Panc1 (cell line): ENCODE measurements around the gene PLD1. TPM values are rescaled to one million over a fixed set of nuclear protein-coding genes. Genes with fewer than 3 reads are reported as not detected.

Experiments
- ATAC-seq: fragments of 200-7000 bp; cut with Tn5 transposase; 2 replicates; pipeline ENCODE4 v1.9.1; 2020; ENCODE audit warnings: mild to moderate bottlenecking, moderate library complexity
- BruUV-seq: library from RNA; stranded (reverse); fragments of 400-500 nt; replicated peaks from 2 replicates; lab custom pipeline; 2021; lab: Mats Ljungman, UMichigan
- CTCF ChIA-PET: fragments of 300-600 bp; sonication (Branson Sonifier 250); formaldehyde crosslinking; loops from one replicate; lab custom pipeline; 2022; ENCODE audit warnings: antibody characterized with exemption; lab: Charles Lee
- POLR2A ChIA-PET: fragments of 300-600 bp; sonication (Branson Sonifier 250); formaldehyde crosslinking; loops from one replicate; lab custom pipeline; 2022; ENCODE audit warnings: antibody characterized with exemption; lab: Charles Lee
- DNase-seq: peaks from one replicate; pipeline ENCODE4 v3.0.0-alpha.2; 2010; ENCODE audit warnings: low read depth, low spot score
- H3K27ac ChIP-seq: 2 replicates; pipeline ENCODE4 v1.5.1; 2011; ENCODE audit warnings: mild to moderate bottlenecking, low read length, inconsistent platforms
- H3K27me3 ChIP-seq: fragments of 200-500 bp; sonication (Bioruptor generic); 2 replicates; pipeline ENCODE4 v1.6.0; 2014; ENCODE audit warnings: low read length, inconsistent platforms; ENCODE audit not compliant: control insufficient read depth, insufficient read depth
- H3K36me3 ChIP-seq: fragments of 200-500 bp; sonication (Bioruptor generic); 2 replicates; pipeline ENCODE4 v1.5.1; 2014; ENCODE audit warnings: inconsistent platforms, mild to moderate bottlenecking, low read length, moderate library complexity; ENCODE audit not compliant: control insufficient read depth, insufficient read depth
- H3K4me1 ChIP-seq: 2 replicates; pipeline ENCODE4 v1.5.1; 2011; ENCODE audit warnings: inconsistent platforms, mild to moderate bottlenecking, low read length, moderate library complexity; ENCODE audit not compliant: control insufficient read depth, insufficient read depth
- H3K4me3 ChIP-seq, 2 experiments: 2 replicates each; pipeline ENCODE4 v1.5.1; 2011 to 2012; ENCODE audit warnings: low read depth in 2 of 2, low read length in 2 of 2, mild to moderate bottlenecking in 2 of 2, inconsistent platforms in 1 of 2, moderate library complexity in 1 of 2
- H3K9me3 ChIP-seq: fragments of 200-500 bp; sonication (Bioruptor generic); 2 replicates; pipeline ENCODE4 v1.5.1; 2014; ENCODE audit warnings: low read depth, mild to moderate bottlenecking, inconsistent platforms, low read length, moderate library complexity; ENCODE audit not compliant: control insufficient read depth, insufficient read depth
- POLR2AphosphoS5 ChIP-seq: IDR thresholded peaks from 2 replicates; pipeline ENCODE4 v1.6.1; 2012; ENCODE audit warnings: mild to moderate bottlenecking, low read depth, low read length, moderate library complexity
- SIN3A ChIP-seq: IDR thresholded peaks from 2 replicates; pipeline ENCODE4 v1.6.1; 2012; ENCODE audit warnings: low read depth, mild to moderate bottlenecking, low read length, moderate library complexity, borderline replicate concordance; ENCODE audit not compliant: insufficient read depth
- TCF7L2 ChIP-seq: IDR thresholded peaks from 2 replicates; pipeline ENCODE4 v1.6.1; 2011; ENCODE audit warnings: mild to moderate bottlenecking, low read depth, low read length, inconsistent platforms
- in situ Hi-C: cut with HindIII; loops from 2 replicates; pipeline ENCODE4 v1.10.0; 2016; ENCODE audit warnings: low sequenced_read_pairs, low pct_unique_long_range_greater_than_20kb
- intact Hi-C: fragments of 100-400 bp; cut with micrococcal nuclease; formaldehyde crosslinking; loops from one replicate; pipeline ENCODE4 v1.10.0; 2022; ENCODE audit not compliant: unreplicated experiment
- total RNA-seq: library from RNA; stranded (reverse); gene quantifications from one replicate; pipeline ENCODE4 v1.2.1, GENCODE V29; 2021; ENCODE audit not compliant: unreplicated experiment
- TF ChIP-seq, protein P1 (sequence below), 2 experiments: IDR thresholded peaks; 2 replicates each; pipeline ENCODE4 v1.6.1; 2011 to 2012; ENCODE audit warnings: low read depth in 2 of 2, control low read depth in 1 of 2, low read length in 1 of 2, mild to moderate bottlenecking in 1 of 2, moderate library complexity in 1 of 2; ENCODE audit not compliant: insufficient read depth in 1 of 2
- TF ChIP-seq, protein P2 (sequence below): fragments of 450-650 bp; IDR thresholded peaks from 2 replicates; pipeline ENCODE4 v1.5.1; 2017; ENCODE audit warnings: mild to moderate bottlenecking

PLD1 gene
- total RNA-seq, 1 experiment from 2014 or later, result 20.6 TPM

DNA sequence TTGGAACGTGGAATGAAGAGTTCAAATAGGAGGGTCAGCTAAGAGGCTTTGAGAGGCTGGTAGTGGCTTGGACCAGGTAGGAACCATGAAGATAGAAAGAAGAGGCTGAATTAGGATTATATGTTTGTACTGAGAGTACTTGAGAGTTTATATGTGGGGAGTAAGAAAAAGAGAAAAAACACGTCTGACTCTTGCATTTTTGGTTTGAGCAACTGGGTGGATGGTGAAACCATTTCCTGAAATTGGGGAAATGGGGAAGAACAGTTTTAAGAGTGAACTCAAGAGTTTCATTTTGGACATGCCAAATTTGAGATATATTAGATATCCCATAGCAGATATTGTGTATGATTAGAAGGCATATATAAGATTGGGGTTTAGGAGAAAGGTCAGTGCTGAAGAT, 257.2 kb downstream of the PLD1 start:
- CTCF ChIA-PET, result no interaction called here
- Histone ChIP-seq H3K9me3 (no peaks in the 10 kb centered on the region), H3K27ac (no peak overlapping the region), H3K4me3 (no peak overlapping the region), H3K27me3 (no peaks in the 10 kb centered on the region), H3K36me3 (no peaks in the 10 kb centered on the region), H3K4me1 (no peaks in the 10 kb centered on the region)
- DNase-seq, result no peak
- TF ChIP-seq, protein P1, sequence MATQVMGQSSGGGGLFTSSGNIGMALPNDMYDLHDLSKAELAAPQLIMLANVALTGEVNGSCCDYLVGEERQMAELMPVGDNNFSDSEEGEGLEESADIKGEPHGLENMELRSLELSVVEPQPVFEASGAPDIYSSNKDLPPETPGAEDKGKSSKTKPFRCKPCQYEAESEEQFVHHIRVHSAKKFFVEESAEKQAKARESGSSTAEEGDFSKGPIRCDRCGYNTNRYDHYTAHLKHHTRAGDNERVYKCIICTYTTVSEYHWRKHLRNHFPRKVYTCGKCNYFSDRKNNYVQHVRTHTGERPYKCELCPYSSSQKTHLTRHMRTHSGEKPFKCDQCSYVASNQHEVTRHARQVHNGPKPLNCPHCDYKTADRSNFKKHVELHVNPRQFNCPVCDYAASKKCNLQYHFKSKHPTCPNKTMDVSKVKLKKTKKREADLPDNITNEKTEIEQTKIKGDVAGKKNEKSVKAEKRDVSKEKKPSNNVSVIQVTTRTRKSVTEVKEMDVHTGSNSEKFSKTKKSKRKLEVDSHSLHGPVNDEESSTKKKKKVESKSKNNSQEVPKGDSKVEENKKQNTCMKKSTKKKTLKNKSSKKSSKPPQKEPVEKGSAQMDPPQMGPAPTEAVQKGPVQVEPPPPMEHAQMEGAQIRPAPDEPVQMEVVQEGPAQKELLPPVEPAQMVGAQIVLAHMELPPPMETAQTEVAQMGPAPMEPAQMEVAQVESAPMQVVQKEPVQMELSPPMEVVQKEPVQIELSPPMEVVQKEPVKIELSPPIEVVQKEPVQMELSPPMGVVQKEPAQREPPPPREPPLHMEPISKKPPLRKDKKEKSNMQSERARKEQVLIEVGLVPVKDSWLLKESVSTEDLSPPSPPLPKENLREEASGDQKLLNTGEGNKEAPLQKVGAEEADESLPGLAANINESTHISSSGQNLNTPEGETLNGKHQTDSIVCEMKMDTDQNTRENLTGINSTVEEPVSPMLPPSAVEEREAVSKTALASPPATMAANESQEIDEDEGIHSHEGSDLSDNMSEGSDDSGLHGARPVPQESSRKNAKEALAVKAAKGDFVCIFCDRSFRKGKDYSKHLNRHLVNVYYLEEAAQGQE (IDR thresholded peaks at IDR 0.05; ENCODE audit: insufficient read depth in 1 of 2, low read depth in 2 of 2, low read length in 1 of 2), result no peak
- TF ChIP-seq, protein P2, sequence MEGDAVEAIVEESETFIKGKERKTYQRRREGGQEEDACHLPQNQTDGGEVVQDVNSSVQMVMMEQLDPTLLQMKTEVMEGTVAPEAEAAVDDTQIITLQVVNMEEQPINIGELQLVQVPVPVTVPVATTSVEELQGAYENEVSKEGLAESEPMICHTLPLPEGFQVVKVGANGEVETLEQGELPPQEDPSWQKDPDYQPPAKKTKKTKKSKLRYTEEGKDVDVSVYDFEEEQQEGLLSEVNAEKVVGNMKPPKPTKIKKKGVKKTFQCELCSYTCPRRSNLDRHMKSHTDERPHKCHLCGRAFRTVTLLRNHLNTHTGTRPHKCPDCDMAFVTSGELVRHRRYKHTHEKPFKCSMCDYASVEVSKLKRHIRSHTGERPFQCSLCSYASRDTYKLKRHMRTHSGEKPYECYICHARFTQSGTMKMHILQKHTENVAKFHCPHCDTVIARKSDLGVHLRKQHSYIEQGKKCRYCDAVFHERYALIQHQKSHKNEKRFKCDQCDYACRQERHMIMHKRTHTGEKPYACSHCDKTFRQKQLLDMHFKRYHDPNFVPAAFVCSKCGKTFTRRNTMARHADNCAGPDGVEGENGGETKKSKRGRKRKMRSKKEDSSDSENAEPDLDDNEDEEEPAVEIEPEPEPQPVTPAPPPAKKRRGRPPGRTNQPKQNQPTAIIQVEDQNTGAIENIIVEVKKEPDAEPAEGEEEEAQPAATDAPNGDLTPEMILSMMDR, result no peak
- TF ChIP-seq SIN3A, result no peak
- TF ChIP-seq POLR2AphosphoS5, result no peak
- no peak for TF ChIP-seq TCF7L2
- in situ Hi-C loops (no loop called here), intact Hi-C loops (no loop called here)
- BruUV-seq, result no TSS peak
- no peak for ATAC-seq
- POLR2A ChIA-PET, result no interaction called here

DNA sequence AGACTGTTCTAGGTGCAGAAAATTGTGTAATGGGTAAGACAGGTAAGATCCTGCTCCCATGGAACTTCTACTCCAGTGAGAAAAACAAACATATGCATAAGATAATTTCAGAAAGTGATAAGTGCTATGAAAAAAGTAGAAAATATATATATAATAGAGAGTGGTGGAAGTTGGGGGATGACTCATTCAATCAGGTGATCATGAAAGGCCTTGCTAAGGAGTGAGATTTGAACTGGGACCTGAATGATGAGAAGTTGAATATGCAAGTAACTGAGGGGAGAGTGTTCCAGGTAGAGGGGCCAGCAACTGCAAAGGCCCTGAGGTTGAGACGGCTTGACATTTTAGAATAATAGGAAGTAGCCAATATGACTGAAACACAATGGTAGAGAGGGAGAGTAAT, 257.8 kb downstream of the PLD1 start:
- ChIA-PET CTCF (no interaction called here), POLR2A (no interaction called here)
- TF ChIP-seq SIN3A (no peak), POLR2AphosphoS5 (no peak), TCF7L2 (no peak)
- TF ChIP-seq, protein P2, result no peak
- TF ChIP-seq, protein P1 (IDR thresholded peaks at IDR 0.05; ENCODE audit: insufficient read depth in 1 of 2, low read depth in 2 of 2, low read length in 1 of 2), result no peak
- intact Hi-C loops (no loop called here), in situ Hi-C loops (no loop called here)
- H3K27ac ChIP-seq, result no peak overlapping the region
- H3K4me3 ChIP-seq, result no peak overlapping the region
- no peaks in the 10 kb centered on the region for H3K4me1 ChIP-seq
- no peaks in the 10 kb centered on the region for H3K36me3 ChIP-seq
- no TSS peak for BruUV-seq
- ATAC-seq, result no peak
- H3K27me3 ChIP-seq, result no peaks in the 10 kb centered on the region
- no peak for DNase-seq
- H3K9me3 ChIP-seq, result no peaks in the 10 kb centered on the region
